ENCODE data around the gene RAD51B.
A peak's percentile ranks its signal among the peaks of the same experiment; 100 is the strongest.

RAD51B gene

DNA sequence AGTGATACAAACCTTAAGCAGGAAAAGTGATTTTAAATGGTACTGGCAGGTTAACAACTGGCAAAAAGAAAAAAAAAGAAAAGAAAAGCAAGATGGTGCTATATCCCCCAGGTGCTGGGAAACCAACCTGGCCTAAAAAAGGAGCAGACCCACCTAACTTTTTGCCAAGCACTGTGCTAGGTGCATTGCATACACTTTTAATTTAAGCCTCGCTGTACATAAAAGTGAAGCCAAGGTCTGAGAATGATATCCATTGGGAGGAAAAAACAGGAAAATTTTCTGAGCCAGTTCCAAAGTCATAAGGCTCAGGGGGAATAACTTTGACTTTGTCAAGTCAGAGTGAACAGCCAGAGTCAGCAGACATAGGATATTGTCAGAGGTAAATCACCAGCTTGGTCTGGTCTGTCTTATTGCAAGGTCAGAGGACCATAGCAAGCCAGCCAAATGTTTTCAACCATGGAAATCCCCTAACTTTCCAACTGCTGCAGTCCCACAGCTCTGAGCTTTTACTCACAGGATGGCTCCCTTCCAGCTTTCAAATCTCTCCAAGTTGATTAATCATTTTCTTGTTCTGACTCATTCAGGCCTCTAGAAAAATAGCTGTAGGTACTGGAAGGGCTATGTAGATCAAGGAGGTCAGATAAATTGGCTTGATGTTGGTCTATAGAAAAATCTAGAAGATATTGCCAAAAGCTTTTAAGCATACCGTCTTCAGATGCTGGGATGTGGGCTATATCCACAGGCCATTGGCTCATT lies 412.9 kb downstream of the RAD51B start:
- H3K4me1 ChIP-seq, result peaks cover 0 to 13% (median 0%) of the 10 kb centered on the region in 10 experiments; a peak in 4 of 20 replicates
- H3K9ac ChIP-seq, result no peak overlapping the region
- no peak overlapping the region for H3K27ac ChIP-seq

DNA sequence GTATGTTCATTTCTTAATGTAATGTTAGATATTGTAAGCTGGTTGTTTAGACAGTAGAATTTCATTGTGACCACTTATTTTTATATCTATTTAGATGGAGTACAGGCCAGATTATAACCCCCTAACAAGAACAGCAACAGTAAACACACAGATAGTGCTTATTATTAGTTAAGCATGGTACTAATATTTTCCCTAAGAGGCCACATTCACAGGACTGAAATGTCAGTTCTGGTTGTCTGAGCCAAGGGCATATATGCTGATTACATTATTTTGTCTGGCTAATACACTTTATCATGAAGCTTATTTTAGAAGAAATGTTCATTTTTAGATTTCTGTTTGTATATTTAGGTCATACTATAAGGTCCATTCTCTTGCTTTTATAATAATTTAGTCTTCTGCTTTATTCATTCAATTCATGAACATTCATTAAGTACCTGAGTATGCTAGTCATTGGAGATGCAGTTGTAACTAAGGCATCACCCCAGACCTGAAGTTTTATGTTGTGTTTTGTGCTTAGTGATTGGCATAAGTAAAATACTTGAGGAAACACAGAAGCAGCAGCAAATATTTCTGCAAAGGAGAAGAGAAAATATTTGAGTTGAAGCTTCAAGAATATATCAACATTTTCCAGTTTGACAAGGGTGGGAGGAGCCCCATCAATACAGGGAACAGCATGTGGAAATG lies 413.7 kb downstream of the RAD51B start:
- Histone ChIP-seq H4K20me1 (no peaks in the 10 kb centered on the region), H3K4me1 (peaks cover 0 to 13% (median 0%) of the 10 kb centered on the region in 10 experiments; a peak in 4 of 20 replicates), H3K9ac (no peak overlapping the region), H3K27ac (no peak overlapping the region), H3K4me2 (peak overlapping the region in 2 of 11 experiments; percentile 4 to 49; a peak in 2 of 22 replicates), H3K36me3 (no peaks in the 10 kb centered on the region), H3K4me3 (no peak overlapping the region), H3K9me3 (replicated peaks in 1 of 11) (no peaks in the 10 kb centered on the region; a peak in 1 of 22 replicates), H3K27me3 (no peaks in the 10 kb centered on the region)
- TF ChIP-seq Cebpa-rat (IDR thresholded peaks at IDR 0.05), result no peak

More for the DNA sequence above, 412.9 kb downstream of the RAD51B start:
- no peaks in the 10 kb centered on the region for H4K20me1 ChIP-seq
- no peak overlapping the region for H3K4me3 ChIP-seq
- no peak for TF ChIP-seq Cebpa-rat (IDR thresholded peaks at IDR 0.05)
- H3K36me3 ChIP-seq, result no peaks in the 10 kb centered on the region
- H3K27me3 ChIP-seq, result no peaks in the 10 kb centered on the region
- peak overlapping the region in 3 of 11 experiments; percentile 4 to 49 (median 8); a peak in 4 of 22 replicates for H3K4me2 ChIP-seq
- H3K9me3 ChIP-seq (replicated peaks in 1 of 11), result no peaks in the 10 kb centered on the region

DNA sequence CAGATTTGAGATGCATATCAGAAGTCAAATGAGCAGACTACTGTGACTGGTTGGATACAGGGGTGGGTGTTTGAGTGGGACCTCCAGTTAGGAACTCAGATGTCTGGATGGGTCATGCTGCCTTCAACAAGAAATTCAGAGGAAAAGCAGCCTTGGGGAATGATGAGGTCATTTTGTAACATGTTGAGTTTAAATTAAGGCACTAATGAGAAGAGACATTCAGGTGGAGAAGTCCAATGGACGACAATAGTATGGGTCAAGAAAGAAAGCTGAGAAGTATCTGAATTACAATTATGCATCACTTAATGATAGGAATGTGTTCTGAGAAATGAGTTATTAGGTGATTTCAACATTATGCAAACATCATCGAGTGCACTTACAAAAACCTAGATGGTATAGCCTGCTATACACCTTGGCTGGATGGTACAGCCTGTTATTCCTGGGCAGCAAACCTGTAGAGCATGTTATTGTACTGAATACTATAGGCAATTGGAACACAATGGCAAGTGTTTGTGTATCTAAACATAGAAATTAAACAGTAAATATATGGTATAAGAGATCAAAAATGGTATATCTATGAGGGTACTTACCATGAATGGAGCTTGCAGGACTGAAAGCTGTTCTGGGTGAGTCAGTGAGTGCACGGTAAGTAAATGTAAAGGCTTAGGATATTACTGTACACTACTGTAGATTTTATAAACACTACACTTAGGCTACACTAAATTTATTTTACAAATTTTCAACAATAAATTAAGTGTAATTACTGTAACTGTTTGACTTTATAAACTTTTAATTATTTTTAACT lies 414.7 kb downstream of the RAD51B start:
- no peak overlapping the region for H3K9ac ChIP-seq
- H3K36me3 ChIP-seq, result no peaks in the 10 kb centered on the region
- H4K20me1 ChIP-seq, result no peaks in the 10 kb centered on the region
- no peak for TF ChIP-seq Cebpa-rat (IDR thresholded peaks at IDR 0.05)
- no peak overlapping the region for H3K4me3 ChIP-seq
- no peaks in the 10 kb centered on the region for H3K27me3 ChIP-seq
- no peak overlapping the region for H3K27ac ChIP-seq
- no peak overlapping the region for H3K4me2 ChIP-seq
- H3K9me3 ChIP-seq (replicated peaks in 1 of 11), result no peaks in the 10 kb centered on the region; a peak in 1 of 22 replicates
- H3K4me1 ChIP-seq, result peaks cover 5 to 14% (median 8%) of the 10 kb centered on the region in 10 experiments; a peak in 16 of 20 replicates

DNA sequence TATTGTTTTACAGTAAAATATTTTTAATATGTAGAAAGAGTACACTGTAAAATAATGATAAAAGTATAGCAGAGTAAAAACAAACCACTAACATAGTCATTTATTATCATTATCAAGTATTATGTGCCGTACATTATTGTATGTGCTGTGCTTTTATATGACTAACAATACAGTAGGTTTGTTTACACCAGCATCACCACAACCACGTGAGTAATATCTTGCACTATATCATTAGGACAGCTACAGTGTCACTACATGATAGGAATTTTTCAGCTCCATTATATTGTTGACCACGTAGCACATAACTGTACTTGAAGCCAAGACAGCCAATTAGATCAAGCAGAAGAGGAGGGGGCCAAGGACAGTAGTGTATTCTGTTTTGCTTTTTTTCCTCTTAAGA lies 415.4 kb downstream of the RAD51B start:
- H3K4me2 ChIP-seq, result no peak overlapping the region
- no peaks in the 10 kb centered on the region; a peak in 1 of 22 replicates for H3K9me3 ChIP-seq (replicated peaks in 1 of 11)
- no peak overlapping the region for H3K27ac ChIP-seq
- H3K27me3 ChIP-seq, result no peaks in the 10 kb centered on the region
- H3K4me3 ChIP-seq, result no peak overlapping the region
- TF ChIP-seq Cebpa-rat (IDR thresholded peaks at IDR 0.05), result no peak
- no peaks in the 10 kb centered on the region for H4K20me1 ChIP-seq
- no peaks in the 10 kb centered on the region for H3K36me3 ChIP-seq
- peaks cover 6 to 19% (median 8%) of the 10 kb centered on the region in 10 experiments; a peak in 18 of 20 replicates for H3K4me1 ChIP-seq
- H3K9ac ChIP-seq, result no peak overlapping the region

DNA sequence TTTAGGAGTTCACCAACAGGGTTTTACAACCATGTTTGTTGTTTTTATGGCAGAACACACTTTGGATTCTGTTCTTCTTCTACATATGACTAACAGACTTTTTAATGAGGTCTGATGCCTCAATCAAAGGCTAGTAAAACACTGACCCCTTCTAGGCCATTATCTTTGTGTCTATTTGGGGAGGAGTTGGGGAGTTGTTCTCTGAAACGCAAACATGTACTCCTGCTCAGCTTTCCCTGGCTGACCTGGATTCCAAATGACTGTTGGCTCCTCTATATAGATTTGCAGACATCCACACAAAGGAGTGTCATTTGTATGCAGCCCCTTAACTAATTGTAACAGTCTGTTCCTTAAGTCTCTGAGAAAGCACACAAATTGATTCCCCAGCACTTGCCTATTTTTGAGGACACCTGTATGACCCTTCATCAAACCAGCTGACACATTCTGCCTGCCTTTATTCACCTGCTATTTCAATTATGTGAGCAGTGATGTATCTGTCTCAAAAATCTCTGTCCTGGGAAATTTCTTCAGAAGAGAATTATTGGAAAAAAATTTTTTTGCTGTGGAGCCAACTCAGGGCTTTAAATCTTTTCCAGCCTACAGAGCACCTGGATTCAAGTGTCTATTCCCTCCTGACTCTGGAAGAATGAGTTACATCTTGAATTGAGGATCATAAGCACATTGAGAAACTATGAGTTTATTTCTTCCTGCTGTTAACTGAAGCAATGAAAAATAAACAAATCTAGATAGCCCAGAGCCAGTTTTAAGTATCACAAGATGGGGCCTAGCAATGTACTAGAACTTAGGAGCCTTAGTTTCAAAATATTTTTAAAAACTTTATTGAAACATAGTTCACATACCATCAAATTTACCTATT lies 417.2 kb downstream of the RAD51B start:
- Histone ChIP-seq H3K4me2 (no peak overlapping the region), H3K27ac (no peak overlapping the region), H3K27me3 (no peaks in the 10 kb centered on the region), H3K36me3 (no peaks in the 10 kb centered on the region), H3K9me3 (replicated peaks in 1 of 11) (no peaks in the 10 kb centered on the region; a peak in 1 of 22 replicates), H3K9ac (no peak overlapping the region), H3K4me1 (peaks cover 6 to 22% (median 9%) of the 10 kb centered on the region in 10 experiments; a peak in 18 of 20 replicates), H3K4me3 (no peak overlapping the region), H4K20me1 (no peaks in the 10 kb centered on the region)
- TF ChIP-seq Cebpa-rat (IDR thresholded peaks at IDR 0.05), result no peak

DNA sequence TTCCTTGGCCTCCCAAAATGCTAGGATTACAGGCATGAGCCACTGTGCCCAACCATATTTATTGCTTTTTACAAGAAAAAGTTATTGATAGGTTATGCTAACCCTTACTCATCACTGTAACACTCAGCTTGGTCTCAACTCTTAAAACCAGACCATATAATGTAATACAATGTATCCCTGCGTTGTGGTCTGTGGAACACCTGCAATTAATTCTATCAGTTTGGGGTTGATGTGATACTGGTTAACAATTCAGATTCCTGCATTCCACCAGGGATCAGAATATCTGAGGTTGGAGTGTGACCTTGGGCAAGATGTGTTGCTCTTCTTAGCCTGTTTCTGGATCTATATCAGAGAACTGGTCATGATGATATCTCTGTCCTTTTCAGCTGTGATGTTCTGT lies 419.0 kb downstream of the RAD51B start:
- peaks cover 6 to 12% (median 8%) of the 10 kb centered on the region in 10 experiments; a peak in 18 of 20 replicates for H3K4me1 ChIP-seq
- no peaks in the 10 kb centered on the region for H4K20me1 ChIP-seq
- H3K4me2 ChIP-seq, result peak overlapping the region in 5 of 11 experiments; percentile 14 to 41 (median 29); a peak in 5 of 22 replicates
- no peak overlapping the region for H3K27ac ChIP-seq
- no peaks in the 10 kb centered on the region for H3K36me3 ChIP-seq
- no peaks in the 10 kb centered on the region for H3K27me3 ChIP-seq
- no peak for TF ChIP-seq Cebpa-rat (IDR thresholded peaks at IDR 0.05)
- H3K9ac ChIP-seq, result no peak overlapping the region
- no peak overlapping the region for H3K4me3 ChIP-seq
- H3K9me3 ChIP-seq (replicated peaks in 1 of 11), result no peaks in the 10 kb centered on the region; a peak in 1 of 22 replicates

DNA sequence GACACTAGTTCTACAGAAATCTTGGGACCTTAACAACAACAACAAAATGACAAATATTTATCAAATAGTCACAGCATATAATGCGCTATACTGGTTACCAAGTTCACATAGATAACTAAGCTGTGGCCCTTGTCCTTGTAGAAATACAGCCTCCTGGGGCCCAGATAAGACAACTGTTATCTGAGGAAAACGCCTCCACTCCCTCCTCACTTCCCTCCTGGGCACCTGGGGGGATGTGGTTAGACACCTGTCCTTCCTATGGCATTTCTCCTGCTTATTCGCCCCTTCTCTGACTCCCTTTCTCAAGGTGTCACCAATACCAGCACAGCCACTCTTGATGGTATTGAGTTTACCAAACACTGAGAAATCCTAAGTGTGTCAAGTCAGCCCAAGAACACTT lies 419.4 kb downstream of the RAD51B start:
- TF ChIP-seq Cebpa-rat (IDR thresholded peaks at IDR 0.05), result no peak
- H3K4me3 ChIP-seq, result no peak overlapping the region
- peaks cover 6 to 12% (median 8%) of the 10 kb centered on the region in 10 experiments; a peak in 18 of 20 replicates for H3K4me1 ChIP-seq
- no peak overlapping the region for H3K9ac ChIP-seq
- no peaks in the 10 kb centered on the region for H3K36me3 ChIP-seq
- no peaks in the 10 kb centered on the region; a peak in 1 of 22 replicates for H3K9me3 ChIP-seq (replicated peaks in 1 of 11)
- no peak overlapping the region for H3K27ac ChIP-seq
- no peaks in the 10 kb centered on the region for H4K20me1 ChIP-seq
- H3K27me3 ChIP-seq, result no peaks in the 10 kb centered on the region
- peak overlapping the region in 7 of 11 experiments; percentile 14 to 41 (median 29); a peak in 9 of 22 replicates for H3K4me2 ChIP-seq
